SU-DHL-6 (cell line): ENCODE data around the gene TBC1D20.

Experiments used
- H2AFZ ChIP-seq: fragments of 200-600 bp; sonication (generic); 2 replicates; pipeline ENCODE4 v1.6.1; 2014; ENCODE audit warnings: low read depth, mild to moderate bottlenecking, moderate library complexity, mixed read lengths, antibody characterized with exemption, low read length; ENCODE audit not compliant: severe bottlenecking
- H3F3A ChIP-seq: fragments of 200-600 bp; shearing (Covaris generic); 2 replicates; pipeline ENCODE4 v1.6.0; 2016; ENCODE audit warnings: antibody characterized with exemption, mild to moderate bottlenecking; ENCODE audit not compliant: insufficient read depth
- H3K27ac ChIP-seq: fragments of 200-600 bp; sonication (generic); 2 replicates; pipeline ENCODE4 v1.5.1; 2016; ENCODE audit warnings: low read depth, mild to moderate bottlenecking, low read length, moderate library complexity, mixed read lengths
- H3K27me3 ChIP-seq: fragments of 200-600 bp; sonication (generic), shearing (Covaris generic); 2 replicates; pipeline ENCODE4 v1.6.0; 2014; ENCODE audit warnings: mild to moderate bottlenecking, low read length
- H3K36me3 ChIP-seq: fragments of 200-600 bp; sonication (generic); 2 replicates; pipeline ENCODE4 v1.6.1; 2014; ENCODE audit warnings: mild to moderate bottlenecking, low read length, mixed read lengths
- H3K4me2 ChIP-seq: fragments of 300-600, 200-600 bp; shearing (Covaris generic), sonication (generic); 2 replicates; pipeline ENCODE4 v1.6.0; 2014; ENCODE audit warnings: low read length, low read depth, mild to moderate bottlenecking; ENCODE audit not compliant: poor library complexity, severe bottlenecking
- H3K4me3 ChIP-seq: fragments of 200-600 bp; sonication (generic); 2 replicates; pipeline ENCODE4 v1.5.1; 2014; ENCODE audit warnings: antibody characterized with exemption, low read length, mild to moderate bottlenecking, mixed read lengths; ENCODE audit not compliant: insufficient read depth, poor library complexity, severe bottlenecking
- H3K79me2 ChIP-seq: fragments of 200-600 bp; sonication (generic); 2 replicates; pipeline ENCODE4 v1.6.1; 2014; ENCODE audit warnings: mild to moderate bottlenecking, low read length, moderate library complexity; ENCODE audit not compliant: insufficient read depth
- H3K9ac ChIP-seq: fragments of 200-600 bp; sonication (generic); 2 replicates; pipeline ENCODE4 v1.7.0; 2014; ENCODE audit warnings: mild to moderate bottlenecking, low read length
- H3K9me2 ChIP-seq: fragments of 200-600 bp; sonication (generic); replicated peaks from 2 replicates; pipeline ENCODE4 v1.6.1; 2014; ENCODE audit warnings: low read length; ENCODE audit not compliant: insufficient read depth
- H3K9me3 ChIP-seq: fragments of 200-600 bp; sonication (generic); 2 replicates; pipeline ENCODE4 v1.6.1; 2014; ENCODE audit warnings: low read length, mixed read lengths; ENCODE audit not compliant: insufficient read depth
- H4K20me1 ChIP-seq: fragments of 200-600 bp; sonication (generic); 2 replicates; pipeline ENCODE4 v1.6.1; 2014; ENCODE audit warnings: low read depth, mild to moderate bottlenecking, antibody characterized with exemption, low read length, moderate library complexity, mixed read lengths
- CTCF ChIP-seq: fragments of 200-600 bp; sonication (generic); IDR thresholded peaks from one replicate; pipeline ENCODE4 v1.5.1; 2017; ENCODE audit warnings: antibody characterized with exemption, mild to moderate bottlenecking, low read length, moderate library complexity; ENCODE audit not compliant: insufficient read depth, poor library complexity, severe bottlenecking
- EZH2phosphoT487 ChIP-seq: fragments of 200-600 bp; sonication (generic), shearing (Covaris generic); conservative IDR thresholded peaks from 2 replicates; pipeline ENCODE4 v1.6.1; 2018; ENCODE audit warnings: mild to moderate bottlenecking, antibody characterized with exemption, low read length, moderate library complexity, mixed read lengths

TBC1D20 gene

GRCh38 chr20:408843-409696 is 53.3 kb downstream of the TBC1D20 start:
- Histone ChIP-seq H2AFZ (peak overlapping the region; percentile 20), H3K4me3 (peak overlapping the region; percentile 70), H4K20me1 (no peaks in the 10 kb centered on the region), H3K4me2 (peak overlapping the region; percentile 72), H3K9ac (peak overlapping the region; percentile 80), H3K9me3 (no peaks in the 10 kb centered on the region), H3K36me3 (peaks cover 5% of the 10 kb centered on the region), H3K9me2 (no peaks in the 10 kb centered on the region), H3K27me3 (no peaks in the 10 kb centered on the region), H3K79me2 (no peaks in the 10 kb centered on the region; the same call in 1 of the 2 replicates), H3K27ac (peak overlapping the region; percentile 59), H3F3A (0 out of 2 replicates have a peak, but pooled peaks cover 5% of the 10 kb centered on the region)
- TF ChIP-seq EZH2phosphoT487 (no peak), CTCF (no peak)

GRCh38 chr20:407953-408842 is 54.1 kb downstream of the TBC1D20 start, which contains the start of gene RBCK1:
TSS of gene RBCK1 (plus strand) at chr20:408299. CDS start at chr20:408758, 459 bp downstream.
- no peaks in the 10 kb centered on the region for H4K20me1 ChIP-seq
- no peaks in the 10 kb centered on the region for H3K9me2 ChIP-seq
- no peaks in the 10 kb centered on the region; the same call in 1 of the 2 replicates for H3K79me2 ChIP-seq
- H3K4me3 ChIP-seq: peak within 1 kb of the TSS; percentile 70
- no peaks in the 10 kb centered on the region for H3K9me3 ChIP-seq
- peak within 1 kb of the TSS; percentile 59 for H3K27ac ChIP-seq
- 0 out of 2 replicates have a peak, but pooled peaks cover 5% of the 10 kb centered on the region for H3F3A ChIP-seq
- peak within 1 kb of the TSS; percentile 92 for H2AFZ ChIP-seq
- peaks cover 5% of the 10 kb centered on the region for H3K36me3 ChIP-seq
- peak within 1 kb of the TSS; percentile 72 for H3K4me2 ChIP-seq
- TF ChIP-seq CTCF (no peak), EZH2phosphoT487 (no peak)
- no peaks in the 10 kb centered on the region for H3K27me3 ChIP-seq
- H3K9ac ChIP-seq: peak within 1 kb of the TSS; percentile 80

- H3K9ac ChIP-seq: peak overlapping the region; percentile 80
- no peaks in the 10 kb centered on the region for H3K27me3 ChIP-seq
- 0 out of 2 replicates have a peak, but pooled peaks cover 5% of the 10 kb centered on the region for H3F3A ChIP-seq
- H3K9me3 ChIP-seq: no peaks in the 10 kb centered on the region
- H3K9me2 ChIP-seq: no peaks in the 10 kb centered on the region
- no peak overlapping the region for H3K27ac ChIP-seq
- H3K79me2 ChIP-seq: no peaks in the 10 kb centered on the region; the same call in 1 of the 2 replicates
- peak overlapping the region; percentile 58 for H3K4me3 ChIP-seq
- H3K4me2 ChIP-seq: peak overlapping the region; percentile 66
- no peak for TF ChIP-seq EZH2phosphoT487
- TF ChIP-seq CTCF: peak; percentile 39
- no peaks in the 10 kb centered on the region for H4K20me1 ChIP-seq
- peaks cover 5% of the 10 kb centered on the region for H3K36me3 ChIP-seq
- peak overlapping the region; percentile 92 for H2AFZ ChIP-seq
Measured at GRCh38 chr20:407133-407952, 55.0 kb downstream of the TBC1D20 start.
